ENCODE measurements around the gene RAB37.

RAB37 gene

GRCh38 chr17:74761419-74761818 lies 24.4 kb downstream of the RAB37 start:
- DNase-seq (ENCODE audit: low read depth in 2 of 2) = no peak

DNA sequence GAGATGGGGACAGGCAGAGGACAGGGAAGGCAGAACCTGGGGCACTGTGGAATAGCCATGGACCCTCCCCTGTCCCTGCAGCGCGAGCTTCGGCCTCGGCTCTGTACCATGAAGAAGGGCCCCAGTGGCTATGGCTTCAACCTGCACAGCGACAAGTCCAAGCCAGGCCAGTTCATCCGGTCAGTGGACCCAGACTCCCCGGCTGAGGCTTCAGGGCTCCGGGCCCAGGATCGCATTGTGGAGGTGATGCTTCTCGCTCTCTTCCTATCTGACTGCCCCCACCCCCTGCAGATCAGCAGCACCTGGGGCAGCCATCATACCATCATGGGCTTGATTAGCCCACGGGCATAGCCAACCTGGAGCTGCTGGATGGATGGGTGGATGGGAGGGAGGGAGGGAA lies 24.9 kb downstream of the RAB37 start:
- no peak for DNase-seq (ENCODE audit: low read depth in 2 of 2)

DNA sequence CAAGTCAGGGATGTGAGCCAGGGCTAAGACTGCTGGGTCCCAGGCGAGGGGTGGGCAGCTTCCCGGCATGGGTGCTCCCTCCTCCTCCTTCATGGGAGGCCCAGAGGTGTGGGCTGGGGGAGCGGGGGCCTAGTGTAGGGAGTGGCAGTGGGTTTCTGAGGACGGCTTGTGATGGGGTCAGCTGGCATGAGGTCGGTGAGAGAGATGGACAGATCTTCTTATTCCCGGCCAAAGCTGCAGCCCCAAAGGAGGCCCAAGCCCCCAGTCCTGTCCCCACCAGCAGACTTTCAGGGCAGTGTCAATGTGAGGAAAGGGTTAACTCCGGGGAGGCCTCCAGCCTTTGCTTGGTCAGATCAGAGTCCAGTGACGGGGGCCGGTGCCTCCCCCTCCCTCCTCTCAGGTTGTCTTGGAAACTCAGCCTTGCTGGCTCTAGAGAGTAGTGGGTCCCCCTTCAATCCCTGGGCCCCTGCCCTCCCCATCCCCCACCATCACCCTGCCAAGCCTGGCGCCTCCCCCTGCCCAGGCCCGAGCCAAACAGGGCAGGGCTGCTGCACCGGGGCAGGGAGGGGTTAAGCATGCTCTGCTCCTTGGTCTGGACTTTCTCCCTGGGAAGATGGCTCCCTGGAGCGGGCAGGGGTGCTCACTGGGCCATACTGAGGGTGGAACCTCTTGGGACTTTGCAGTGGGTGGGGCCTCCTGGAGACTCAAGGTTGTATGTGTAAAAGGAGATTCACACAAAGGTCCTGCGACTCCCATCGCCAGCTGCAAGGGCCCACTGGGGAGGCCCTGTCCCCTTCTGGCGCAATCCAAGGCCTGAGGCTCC lies 26.7 kb downstream of the RAB37 start:
- no peak for DNase-seq (ENCODE audit: low read depth in 2 of 2)

DNA sequence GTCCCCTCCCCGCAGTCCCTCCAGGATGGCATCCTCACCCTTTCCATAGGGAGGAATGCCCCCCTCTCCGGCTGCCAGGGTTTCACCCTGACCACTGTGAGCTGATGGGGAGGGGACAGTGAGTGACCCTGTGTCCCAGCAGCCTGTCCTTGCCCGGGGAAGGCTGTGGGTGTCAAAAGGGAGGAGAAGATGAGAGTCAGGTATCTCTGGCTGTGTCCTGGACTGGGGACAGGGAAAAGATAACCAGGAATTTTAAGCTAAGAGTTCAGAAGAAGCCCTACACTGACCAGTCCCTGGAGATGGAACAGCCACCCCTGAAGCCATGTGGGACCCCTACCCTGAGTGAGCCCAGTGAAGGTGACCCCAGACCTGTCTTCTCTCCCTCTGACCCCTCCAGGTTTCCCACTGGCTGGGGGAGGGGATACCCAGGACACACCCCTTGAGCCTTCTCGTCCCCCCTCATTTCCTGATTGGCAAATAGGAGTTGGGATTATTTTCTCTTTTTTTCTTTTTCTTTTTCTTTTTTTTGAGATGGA lies 27.8 kb downstream of the RAB37 start:
- no peak for DNase-seq (ENCODE audit: low read depth in 2 of 2)

- DNase-seq (ENCODE audit: low read depth in 2 of 2) = no peak
These were observed 29.4 kb downstream of the RAB37 start for GRCh38 chr17:74766413-74766812.

GRCh38 chr17:74767111-74767516 lies 30.1 kb downstream of the RAB37 start:
- no peak for DNase-seq (ENCODE audit: low read depth in 2 of 2)

GRCh38 chr17:74768069-74768762 lies 31.2 kb downstream of the RAB37 start:
- no peak for DNase-seq (ENCODE audit: low read depth in 2 of 2)

GRCh38 chr17:74768763-74769114 lies 31.7 kb downstream of the RAB37 start:
- DNase-seq (ENCODE audit: low read depth in 2 of 2) = no peak

GRCh38 chr17:74769266-74769855 lies 32.3 kb downstream of the RAB37 start:
- no peak for DNase-seq (ENCODE audit: low read depth in 2 of 2)

GRCh38 chr17:74769856-74770497 lies 32.9 kb downstream of the RAB37 start:
- DNase-seq (ENCODE audit: low read depth in 2 of 2) = no peak

DNA sequence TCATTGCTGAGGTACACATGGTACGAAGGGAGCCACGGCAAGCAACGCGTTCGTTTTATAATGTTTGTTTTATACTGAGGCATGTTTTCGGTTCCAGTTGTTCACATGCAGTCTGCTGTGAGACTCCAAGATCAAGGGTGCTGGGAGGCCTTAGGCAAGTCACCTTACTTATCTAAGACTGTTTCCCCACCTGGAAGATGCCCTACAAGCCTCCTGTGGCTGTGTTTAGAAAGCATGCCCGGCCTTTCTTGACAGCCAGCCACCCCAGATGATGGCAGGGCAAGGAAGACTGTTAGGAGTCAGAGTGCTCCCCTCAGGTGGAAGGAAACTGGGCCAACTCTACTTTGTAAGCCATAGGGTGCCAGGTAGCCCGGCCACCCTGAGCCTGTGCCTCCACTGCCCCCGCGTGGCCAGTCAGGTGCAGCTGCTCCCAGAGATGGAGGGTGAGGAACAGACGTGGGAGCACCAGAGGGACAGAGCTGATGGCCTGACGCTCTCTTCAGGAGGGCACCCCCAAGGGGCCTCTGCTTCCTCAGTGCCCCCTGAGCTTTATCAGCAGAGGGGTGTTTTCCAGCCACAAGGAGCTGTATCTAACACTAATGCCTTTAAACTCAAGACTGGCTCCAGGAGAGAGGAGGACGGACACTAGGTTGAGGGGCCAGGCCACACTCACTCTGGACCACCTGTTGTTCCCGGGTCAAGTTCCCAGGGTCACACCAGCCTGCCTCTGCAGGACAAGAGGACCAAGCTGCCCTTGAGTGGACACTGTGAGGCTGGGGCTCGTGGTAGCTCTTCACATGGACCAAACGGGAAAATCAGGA lies 33.7 kb downstream of the RAB37 start:
- peak; percentile 49 for DNase-seq (ENCODE audit: low read depth in 2 of 2)

DNA sequence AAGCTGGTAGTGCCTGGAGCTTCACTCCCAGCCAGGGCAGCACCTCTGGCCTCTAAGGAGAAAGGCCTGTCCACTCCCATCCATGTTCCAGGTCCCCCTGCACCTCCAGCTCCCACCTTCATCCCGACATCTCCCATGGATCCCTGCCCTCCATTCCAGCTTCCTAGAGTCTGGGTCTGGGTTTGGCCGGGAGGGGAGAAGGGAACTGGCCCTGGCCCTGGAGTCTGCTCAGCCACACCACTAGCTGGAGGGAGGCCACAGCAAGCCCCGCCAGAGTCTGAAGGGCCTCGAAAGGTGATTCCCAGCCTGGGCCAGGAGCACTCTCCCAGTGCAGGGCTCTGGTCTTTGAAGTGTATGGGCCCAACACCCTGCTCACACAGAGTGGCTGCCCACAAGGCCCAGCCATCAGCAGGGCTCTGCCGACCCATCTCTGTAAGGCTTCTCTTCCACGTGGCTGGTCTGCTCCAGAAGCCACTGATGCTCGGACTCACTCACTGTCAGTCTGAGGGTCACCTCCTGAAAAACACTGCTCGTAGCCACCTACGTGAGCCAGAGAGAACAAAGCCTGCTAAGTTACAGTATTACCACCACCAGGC lies 34.4 kb downstream of the RAB37 start:
- no peak for DNase-seq (ENCODE audit: low read depth in 2 of 2)

GRCh38 chr17:74772053-74772452 lies 35.0 kb downstream of the RAB37 start:
- no peak for DNase-seq (ENCODE audit: low read depth in 2 of 2)

GRCh38 chr17:74773414-74773813 lies 36.4 kb downstream of the RAB37 start:
- no peak for DNase-seq (ENCODE audit: low read depth in 2 of 2)

DNA sequence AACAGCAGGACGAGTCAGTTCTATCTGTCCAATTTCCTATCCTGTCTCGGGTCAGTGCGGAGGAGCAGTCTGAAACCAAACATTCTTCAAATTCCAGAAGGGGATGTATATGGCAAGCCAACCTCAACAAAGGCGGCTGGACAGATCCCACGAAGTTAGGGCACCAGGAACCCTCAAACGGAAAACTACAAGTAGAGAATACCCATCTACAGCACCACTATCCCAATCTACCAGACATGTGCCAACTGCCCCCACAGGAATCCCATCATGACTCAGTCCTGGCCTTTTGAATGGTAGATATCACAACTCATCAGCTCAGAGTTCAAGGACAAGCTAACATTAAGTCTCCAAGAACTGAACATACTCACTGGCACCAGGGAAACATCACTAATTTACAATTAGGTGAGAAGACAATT lies 36.8 kb downstream of the RAB37 start:
- no peak for DNase-seq (ENCODE audit: low read depth in 2 of 2)

GRCh38 chr17:74775409-74776043 lies 38.5 kb downstream of the RAB37 start:
- no peak for DNase-seq (ENCODE audit: low read depth in 2 of 2)

GRCh38 chr17:74776044-74776962 lies 39.2 kb downstream of the RAB37 start, which contains the start of gene NAT9:
NAT9 (minus strand) TSS chr17:74776345; CDS start chr17:74775698, 647 bp downstream.
- DNase-seq (ENCODE audit: low read depth in 2 of 2) = peak; percentile 99 to 100

DNA sequence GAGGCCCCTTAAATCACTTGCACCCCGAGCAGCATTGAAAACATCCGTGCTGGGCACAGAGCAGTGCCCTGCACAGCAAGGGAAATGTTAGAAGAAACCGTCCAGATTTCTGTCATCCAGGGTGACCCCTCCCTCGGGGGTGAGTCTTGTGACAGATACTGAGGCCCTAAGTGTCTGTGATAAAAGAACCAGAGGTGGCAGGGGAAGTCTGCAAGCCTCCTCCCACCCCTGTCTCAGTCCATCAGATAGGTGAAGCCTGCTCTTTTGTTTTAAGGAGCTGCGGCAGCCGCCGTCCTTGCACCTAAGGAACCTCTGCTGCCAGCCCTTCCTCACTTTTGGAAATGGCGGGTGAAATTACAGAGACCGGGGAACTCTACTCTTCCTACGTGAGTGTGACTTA lies 39.9 kb downstream of the RAB37 start:
- DNase-seq (ENCODE audit: low read depth in 2 of 2) = no peak

DNA sequence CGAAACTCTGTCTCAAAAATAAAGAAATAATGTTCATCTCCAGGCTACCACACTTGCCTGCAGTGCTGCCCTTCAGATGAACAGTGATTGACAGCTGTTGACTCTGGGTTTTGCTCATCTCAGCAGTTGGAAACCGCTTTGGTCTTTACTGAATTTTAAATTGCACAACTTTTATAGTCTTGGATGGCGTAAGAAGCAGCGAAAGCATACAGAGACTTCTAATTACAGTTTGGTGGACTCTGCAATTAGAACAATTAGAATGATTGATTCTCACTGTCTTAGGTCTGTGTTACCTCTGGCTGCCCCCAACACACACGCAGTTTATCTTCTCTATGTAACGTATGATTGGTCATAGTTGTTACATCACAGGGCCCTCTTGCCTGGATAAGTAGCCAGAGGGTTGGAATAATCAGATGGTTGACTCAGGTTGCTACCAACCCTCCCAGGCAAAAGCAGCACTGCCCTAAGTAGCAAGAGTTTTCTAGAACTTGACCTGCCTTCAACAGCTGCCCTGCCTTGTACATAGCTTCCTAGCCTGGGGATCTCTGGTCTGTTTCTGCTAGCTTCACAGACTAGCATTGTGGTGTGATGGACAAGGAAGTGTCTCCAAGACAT lies 41.0 kb downstream of the RAB37 start:
- DNase-seq (ENCODE audit: low read depth in 2 of 2) = no peak

All from stimulated activated CD4-positive, alpha-beta T cell treated with anti-CD3 and anti-CD28 coated beads, Interleukin-1b, Interleukin-23, amount 100 ng/mL, for 1 hour (primary cell).